Gastrocnemius medialis (tissue), 4 donors: ENCODE measurements around the gene ADCY1.

Experiments used
- CTCF ChIP-seq, 5 experiments: fragments of 450-650 bp in 3 of 5; fragments of 200-600 bp in 2 of 5; sonication (generic) in 2 of 5; IDR thresholded peaks in 4 of 5; conservative IDR thresholded peaks in 1 of 5; 1 replicate in 4 of 5; 2 replicates in 1 of 5; pipeline ENCODE4 v1.5.1; 2016 to 2019; ENCODE audit warnings: antibody characterized with exemption in 5 of 5, mild to moderate bottlenecking in 3 of 5, moderate library complexity in 3 of 5
- POLR2A ChIP-seq, 2 donors: fragments of 450-650 bp; IDR thresholded peaks; one replicate each; pipeline ENCODE4 v1.6.1; 2017; ENCODE audit warnings: antibody characterized with exemption in 2 of 2, mild to moderate bottlenecking in 2 of 2, moderate library complexity in 2 of 2

- no peak for TF ChIP-seq CTCF (IDR thresholded peaks at IDR 0.05 in 4 of 5, conservative IDR thresholded peaks at IDR 0.05 in 1 of 5)
- no peak for TF ChIP-seq POLR2A (IDR thresholded peaks at IDR 0.05)
Observed at GRCh38 chr7:45623740-45624391, 49.7 kb downstream of the ADCY1 start.
